Measurements from ENCODE around the gene TREML1.

The TREML1 gene

DNA sequence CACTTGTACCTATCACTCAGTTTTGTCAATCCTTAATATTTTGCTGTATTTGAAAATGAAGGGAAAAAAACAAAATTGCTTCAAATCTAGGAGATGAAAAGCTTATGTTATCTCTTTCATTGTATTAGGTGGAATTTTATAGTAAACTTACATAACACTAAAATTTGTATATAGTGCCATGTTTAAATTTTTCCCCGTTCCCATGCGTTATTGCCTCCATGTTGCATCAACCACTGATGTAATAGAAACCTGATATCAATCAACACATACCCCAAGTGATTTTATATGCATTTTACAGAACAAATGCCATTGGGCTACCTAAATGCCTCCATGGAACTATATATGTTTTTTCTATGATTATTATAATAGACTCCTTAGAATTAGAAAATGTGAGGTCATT is 23.5 kb upstream of the TREML1 start:
- no peak for DNase-seq

DNA sequence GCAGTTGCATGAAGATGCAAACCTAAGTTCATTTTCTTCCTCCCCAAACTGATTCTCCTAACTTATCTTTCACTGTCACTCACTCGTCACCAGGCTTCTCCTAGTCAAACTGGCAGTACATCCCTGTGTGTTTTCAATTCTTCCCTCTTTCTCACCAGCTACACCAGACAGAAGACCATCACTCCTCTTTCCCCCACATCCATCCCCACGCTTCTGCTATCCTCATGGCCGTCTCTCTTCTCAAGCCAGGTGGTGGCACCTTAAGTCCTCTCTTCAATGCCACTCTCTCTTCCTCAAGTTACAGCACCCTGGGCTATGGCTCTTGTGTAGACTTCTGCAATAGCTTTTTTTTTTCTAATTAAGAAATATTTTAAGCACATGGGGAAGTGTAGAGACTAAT is 23.1 kb upstream of the TREML1 start:
- no peak for DNase-seq

DNA sequence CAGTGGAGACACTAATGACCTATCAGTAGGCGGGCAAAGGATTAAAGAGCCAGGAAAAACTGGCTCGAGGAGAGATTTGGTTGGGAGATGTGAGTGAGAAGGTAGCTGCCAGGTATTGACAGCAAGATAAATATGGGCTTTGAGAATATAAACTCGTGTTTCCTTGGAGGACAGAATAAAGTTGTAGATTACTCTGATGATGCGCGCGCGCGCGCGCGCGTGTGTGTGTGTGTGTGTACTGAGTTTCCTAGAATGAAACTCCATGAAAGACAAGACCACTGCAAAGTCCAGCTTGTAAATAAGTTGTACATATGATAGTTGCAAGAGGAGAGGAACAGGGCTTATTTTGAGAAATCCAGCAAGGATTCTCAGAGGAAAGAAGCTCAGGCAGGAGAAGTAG is 22.0 kb upstream of the TREML1 start:
- DNase-seq, result no peak

DNA sequence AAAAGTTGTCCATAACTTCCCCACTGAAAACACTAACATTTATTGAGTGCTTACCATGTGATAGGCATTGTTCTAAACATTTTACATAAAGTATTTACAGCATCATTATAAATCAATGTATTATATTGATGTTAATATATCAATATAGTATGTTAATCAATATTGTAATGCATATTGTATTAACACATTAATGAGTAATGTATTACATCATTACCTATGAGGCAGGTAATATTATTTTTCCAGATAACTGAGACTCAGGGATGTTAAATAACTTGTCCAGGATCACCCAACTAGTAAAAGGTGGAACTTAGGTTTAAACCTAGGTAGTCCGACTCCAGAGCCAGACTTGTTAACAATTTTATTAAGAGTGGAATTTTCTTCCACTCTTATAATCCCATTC is 20.9 kb upstream of the TREML1 start:
- DNase-seq, result no peak

DNA sequence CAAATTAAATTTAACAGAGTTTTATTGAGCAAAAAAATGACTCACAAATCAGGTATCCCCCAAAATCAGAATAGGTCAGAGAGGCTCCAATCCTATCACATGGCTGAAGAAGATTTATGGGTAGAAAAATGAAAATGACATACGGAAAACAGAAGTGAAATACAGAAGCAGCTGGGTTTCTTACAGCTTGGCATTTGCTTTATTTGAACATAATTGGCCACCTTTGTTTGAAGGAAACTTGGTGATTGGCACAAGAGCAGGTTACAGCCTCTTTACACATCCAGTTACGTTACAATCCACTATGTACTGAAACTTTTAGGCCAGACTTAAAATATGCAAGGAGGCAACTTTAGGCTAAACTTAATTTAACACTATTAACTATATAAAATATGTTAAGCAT is 20.5 kb upstream of the TREML1 start:
- DNase-seq, result no peak

DNA sequence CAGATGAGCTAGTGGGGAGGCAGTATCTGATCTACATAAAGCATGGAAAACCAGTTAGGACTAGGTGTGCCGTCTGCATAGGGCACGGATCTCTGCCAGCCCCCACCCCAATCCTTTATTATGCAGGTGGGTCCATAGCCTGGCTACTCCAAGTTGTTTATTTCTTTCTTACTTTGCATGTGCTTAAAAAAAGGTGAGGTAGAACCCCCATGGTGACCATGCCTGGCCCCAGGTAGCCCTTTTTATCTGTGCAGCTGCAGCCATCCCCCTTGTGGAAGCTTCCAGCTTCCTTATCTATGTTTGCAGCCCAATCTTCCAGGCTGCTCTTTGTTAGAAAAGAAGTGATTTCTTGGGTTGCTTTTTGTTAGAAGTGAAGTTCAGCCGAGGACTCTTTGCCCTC is 17.8 kb upstream of the TREML1 start:
- DNase-seq, result no peak

DNA sequence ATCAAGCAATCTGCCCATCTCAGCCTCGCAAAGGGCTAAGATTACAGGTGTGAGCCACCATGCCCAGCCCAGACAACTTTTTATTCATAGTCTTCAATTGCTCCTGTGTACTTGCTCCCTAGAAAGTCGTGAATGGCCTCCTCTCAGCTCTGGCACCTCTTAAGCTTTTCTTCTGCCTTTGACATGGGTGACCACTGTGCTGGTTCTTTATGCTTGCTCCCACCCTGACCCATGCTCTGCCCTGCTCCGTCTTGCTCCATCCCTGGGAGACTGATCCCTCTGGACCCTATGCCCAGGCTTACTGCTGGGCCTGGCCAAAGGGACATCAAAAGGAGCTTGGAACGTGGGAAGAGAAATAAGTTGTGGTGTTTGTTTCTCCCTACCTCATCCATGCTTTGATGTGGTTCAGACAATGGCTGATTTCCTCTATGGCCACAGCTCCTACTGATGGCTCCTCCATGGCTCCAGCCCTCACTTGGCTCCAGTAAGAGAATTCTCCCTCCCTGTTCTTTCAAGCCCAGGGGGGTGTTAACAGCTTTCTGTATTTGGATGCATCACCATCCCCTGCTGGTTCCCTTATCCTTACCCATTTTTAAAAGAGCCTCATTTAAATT is 16.5 kb upstream of the TREML1 start:
- no peak for DNase-seq

DNA sequence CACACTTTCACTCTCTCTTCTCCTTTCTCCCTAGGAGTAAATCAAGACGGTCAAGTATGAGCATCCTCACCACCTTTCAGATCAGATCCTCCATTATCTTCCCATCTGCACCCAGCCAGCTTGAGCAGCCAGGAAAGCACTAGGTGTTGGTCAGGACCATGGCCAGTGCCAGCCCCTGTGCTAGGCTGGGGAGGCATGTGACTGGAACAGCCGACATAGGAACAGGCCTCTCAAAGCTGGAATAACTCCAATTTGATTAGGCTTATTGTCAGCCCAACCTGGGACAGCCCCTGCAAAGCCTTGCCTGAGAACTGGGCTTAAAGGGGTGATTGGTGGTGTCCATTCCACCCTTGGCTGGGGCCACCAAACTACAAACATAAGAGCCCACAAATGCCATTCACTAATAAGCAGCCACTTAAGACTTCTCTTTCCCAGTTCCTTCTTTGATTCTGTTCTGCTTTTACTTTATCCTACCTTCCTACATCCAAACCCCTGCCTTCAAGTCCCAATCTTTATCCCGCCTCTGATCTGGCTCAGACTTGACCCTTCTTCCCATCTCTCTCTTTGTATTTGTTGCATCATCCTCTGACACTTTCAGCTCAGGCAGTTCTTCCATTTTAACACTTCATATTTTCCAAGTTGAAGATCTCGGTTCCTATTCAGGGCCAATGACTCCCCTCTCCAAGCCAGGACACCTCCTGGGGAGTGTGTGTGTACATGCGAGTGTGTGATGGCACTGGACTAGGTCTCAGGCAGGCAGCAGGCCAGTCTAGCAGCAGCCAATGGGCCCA is 13.2 kb upstream of the TREML1 start:
- no peak for DNase-seq

DNA sequence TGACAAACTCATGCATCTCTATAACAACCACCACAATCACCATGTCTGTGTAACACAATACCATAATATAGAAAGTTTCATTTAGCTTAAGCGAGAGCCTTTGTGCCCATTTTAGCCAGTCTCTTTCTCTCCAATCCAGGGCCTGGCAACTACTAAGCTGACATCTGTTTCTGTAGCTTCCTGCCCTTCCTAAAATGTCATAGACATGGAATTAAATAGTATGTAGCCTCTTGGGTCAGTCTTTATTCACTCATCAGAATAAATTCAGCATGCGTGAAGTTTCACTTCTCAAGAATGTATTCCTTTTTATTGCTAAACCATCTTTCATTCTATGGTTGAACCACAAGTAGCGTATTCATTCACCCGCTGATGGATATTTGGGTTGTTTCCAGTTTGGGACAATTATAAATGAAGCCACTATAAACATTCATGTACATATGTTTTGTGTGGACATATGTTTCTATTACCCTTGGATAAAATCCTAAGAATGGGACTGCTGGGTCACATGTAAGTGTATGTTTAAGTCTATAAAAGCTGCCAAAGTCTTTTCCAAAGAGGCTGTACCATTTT is 10.5 kb upstream of the TREML1 start:
- no peak for DNase-seq

DNA sequence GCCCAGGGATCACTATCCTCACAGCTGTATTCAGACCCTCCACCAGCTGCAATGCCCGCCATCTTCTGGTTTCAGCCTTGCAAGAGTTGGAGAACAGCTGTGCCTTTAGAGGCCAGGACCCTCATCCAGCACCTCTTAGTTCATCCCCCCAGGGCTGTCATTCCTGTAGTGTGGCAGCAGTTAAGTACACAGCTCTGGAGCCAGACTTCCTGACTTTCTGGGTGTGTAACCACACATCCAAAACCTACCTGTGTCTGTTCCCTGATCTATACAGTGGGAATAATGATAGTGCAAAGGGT is 9.2 kb upstream of the TREML1 start:
- no peak for DNase-seq

DNA sequence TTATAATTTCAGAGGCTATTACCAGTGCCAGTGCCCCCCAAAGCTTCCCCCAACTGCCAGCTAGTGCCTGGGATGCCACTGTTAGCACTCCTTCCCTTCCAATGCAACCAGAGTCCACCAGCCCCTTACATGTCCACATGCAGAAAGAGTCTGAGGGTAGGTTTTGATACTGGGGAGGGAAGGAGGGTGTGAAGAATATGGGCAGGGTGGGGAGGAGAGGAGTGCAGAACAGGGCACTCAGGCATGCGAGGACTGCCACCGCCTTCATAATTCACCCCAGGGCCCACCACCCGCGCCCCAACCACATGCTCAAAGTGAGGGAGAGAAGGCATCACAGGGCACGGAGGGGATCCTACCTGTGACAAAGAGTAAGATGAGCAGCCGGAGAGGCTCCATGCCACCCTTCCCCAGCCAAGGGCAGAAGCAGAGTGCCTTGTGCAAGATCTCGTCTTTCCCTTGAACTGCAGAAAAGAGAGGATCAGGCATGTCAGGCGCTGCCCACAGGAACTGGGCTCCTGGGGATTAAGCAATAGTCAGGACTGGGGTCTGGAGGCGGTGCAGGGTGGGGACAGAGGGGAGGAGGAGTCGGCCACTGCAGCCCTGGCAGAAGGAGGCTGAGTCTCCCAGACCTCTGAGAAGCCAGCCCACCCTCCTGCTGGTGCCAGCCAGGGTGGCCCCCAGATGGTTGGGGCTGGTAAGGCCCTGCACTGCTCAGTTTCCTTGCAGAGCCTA is 8.7 kb upstream of the TREML1 start, which contains the start of gene TREM2:
TREM2 (minus strand) TSS at position 430 of the 732 bp plus-strand sequence; CDS start at position 396, 34 bp downstream.
- DNase-seq, result no peak

DNA sequence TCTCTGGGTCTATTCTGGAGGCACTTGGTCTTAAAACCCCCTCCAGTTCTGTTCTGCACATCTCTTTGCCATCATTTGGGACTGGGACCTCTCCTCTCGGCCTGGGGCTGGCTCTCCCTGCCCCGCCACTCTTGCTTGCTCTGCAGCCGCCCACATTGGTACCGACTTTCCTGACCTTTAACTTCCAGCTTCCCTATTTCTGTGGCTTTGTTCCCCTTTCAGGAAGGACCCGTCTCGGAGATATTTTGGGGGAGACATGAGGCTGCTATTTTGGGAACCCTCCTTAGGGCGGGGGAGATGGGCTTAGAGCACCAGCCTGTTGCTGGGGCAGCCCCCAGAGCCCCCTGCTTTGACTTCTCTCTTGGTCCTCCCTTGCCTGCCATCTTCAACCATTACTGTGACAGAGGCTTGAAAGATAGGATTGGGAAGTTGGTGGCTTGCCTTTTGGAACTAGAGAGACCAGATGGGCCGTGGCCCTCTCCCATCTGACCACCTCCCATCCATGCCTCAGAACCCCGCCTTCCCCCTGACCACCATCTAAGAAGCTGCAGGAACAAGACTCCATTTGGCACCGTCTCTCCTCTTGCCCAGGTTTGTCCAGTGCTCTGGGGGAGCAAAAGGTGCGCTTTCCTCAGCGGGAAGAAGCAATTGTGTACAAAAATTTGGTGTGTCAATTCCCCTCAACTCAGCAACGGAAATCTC is 7.9 kb upstream of the TREML1 start:
- DNase-seq, result no peak

DNA sequence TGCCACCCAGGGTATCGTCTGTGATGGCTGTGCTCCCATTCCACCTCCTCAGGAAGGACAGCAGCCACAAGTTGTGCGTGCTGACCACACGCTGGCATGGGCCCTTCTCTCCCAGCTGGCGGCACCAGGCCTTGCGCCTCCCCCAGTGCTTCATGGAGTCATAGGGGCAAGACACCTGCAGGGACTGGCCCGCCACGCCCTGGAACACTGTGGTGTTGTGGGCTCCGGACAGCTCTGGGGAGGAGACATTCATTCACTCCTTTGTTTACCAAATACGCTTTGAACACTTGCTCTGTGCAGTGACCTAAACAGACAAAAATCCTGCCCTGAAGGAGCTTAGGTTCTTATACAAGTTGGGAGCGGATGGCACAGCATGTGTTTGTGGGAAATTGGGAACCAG is 7.2 kb upstream of the TREML1 start:
- no peak for DNase-seq

DNA sequence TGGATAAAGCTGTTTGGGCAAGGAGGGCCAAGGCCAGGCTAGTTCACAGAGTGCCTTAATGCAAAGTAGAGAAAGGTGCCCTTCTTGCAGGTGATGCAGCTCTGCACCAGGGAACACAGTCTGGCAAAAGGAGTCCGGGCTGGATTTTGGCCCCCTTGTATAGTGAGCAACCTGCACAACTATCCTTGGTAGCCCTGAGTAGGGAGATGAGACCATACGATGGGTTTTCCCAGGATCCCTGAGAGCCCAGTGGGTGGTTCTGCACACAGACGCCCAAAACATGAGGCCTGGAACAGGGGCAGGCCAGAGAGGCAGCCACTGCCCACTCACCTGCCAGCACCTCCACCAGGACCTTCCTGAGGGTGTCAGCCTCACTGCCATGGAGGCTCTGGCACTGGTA is 6.8 kb upstream of the TREML1 start:
- no peak for DNase-seq

DNA sequence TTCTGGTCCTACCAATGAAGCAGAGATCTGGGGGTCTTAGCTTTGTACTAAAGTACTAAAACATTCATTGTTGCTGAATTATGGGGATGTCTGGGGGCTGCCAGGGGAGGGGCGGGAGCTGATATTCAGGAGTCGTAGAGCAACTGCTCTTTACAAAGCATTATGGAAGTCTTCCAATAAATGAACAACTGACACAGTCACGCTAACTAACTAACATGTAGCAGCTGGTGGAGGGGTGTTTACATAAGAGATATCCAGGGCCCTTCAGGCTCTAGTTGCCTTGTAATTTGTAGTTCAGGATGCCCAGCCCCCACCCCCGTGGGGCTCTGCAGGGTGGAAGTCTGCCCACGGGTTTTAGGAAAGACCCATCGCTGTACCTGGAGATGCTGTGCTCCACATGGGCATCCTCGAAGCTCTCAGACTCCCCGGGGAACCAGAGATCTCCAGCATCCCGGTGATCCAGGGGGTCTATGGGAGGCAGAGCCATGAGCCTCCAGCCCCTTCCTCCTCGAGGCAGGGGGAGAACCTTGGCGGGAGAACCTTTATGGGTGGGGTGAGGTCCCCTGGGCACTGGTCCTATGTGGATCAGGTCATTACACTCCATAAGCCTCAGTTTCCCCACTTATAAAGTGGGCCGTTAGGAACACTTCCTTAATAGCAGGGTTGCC is 5.4 kb upstream of the TREML1 start:
- DNase-seq, result no peak

DNA sequence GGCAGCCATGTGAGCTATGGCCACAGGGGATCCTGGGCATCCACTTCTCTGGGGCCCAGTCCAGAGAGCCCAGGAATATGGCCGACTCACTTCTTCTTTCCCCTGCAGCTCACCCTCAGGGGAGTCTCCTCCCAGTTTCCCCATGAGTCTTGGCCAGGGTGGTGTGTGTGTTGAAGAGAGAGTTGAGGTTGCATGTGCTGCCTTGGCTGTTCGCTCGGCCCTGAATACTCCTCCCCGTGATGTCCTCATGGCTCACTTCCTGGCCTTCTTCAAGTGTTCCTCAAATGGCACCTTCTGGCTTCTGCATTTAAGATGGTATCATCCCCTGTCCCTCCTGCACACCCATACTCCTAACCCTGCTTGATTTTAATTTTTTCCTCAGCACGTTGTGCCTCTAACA is 3.2 kb upstream of the TREML1 start:
- peak in 1 of 2 donors; percentile 51 for DNase-seq

DNA sequence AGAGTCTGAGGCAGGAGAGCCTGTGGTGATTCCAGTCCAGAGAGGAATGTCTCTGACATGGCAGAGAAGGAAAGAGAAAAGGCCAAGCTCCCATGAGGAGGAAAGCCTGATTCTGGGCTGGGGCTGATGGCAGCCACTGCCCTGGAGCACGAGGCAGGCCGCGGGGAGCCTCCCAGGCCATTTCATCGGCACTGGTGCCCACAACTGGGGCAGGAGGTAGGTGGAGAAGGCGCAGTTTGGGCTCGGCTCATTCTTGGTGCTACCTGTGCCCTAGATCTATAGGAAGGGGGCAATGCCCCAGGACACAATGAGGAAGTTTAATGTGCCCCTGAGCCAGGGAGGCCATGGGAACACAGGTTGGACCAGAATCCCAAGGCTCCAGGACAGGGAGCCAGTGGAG is 2.6 kb upstream of the TREML1 start:
- no peak for DNase-seq

DNA sequence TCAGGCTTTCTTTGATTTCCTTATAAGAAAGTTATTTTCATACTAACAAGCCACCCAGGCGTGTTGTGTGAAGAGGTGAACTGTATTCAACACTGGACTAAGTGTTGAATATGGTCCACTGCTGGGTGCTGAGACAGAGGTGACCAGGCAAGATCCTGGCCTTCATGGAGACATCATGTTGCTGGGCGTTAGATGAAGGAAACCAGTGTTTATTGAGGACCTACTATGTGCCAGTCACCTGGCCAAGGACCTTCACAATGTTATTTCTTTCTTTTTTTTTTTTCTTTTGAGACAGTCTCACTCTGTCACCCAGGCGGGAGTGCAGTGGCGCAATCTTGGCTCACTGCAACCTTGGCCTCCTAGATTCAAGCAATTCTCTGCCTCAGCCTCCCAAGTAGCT is 1.9 kb upstream of the TREML1 start:
- DNase-seq, result no peak

DNA sequence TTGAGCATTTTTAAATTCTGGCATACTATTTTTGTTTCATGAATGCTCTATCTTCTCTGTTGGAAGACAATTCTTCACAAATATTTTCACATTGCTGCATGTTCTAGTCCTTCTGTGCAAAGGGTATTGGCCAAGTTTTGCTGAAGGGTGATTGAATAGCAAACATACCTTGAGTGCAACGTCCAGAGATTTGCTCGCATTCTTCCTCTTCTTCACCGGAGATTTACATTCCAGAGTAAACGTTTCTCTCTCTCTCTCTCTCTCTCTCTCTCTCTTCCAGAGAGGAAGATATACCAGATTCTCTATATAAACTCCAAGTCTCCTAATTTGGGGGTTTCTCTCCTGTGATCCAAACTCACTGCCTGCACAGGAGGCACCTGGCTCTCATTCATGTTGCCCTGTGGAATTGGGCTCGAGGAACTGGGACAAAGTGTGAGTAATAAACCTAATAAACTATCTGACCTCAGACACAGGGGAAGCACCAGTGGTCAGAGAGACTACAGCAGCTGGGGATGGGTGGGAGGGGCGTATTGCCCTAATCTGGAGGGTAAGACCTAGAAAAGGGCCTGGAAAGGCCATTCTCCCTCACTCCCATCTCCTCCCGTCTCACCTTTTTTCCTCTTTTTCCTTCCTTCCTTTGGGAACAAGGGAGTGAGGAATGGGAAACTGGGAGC is 1.1 kb upstream of the TREML1 start:
- DNase-seq, result no peak

DNA sequence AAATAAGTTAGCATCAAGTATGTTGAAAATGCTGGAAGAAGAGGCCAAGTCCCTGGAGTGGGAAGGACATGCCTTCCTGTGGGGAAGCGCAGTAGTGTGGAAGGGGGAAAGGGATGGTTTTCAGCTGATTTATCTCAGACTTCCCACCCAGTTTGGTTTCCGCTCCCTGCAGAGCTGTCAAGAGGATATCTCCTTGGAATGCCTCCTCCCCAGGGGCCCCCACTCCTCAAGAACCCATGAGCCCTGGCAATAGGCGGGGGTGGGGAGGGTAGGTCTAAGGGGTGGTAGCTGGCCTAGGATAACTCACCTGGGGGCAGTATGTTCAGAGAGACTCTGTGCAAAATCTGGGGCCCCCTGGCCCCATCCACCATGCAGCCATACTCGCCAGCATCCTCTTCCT is 696 bp downstream of the TREML1 start:
- DNase-seq, result no peak

DNA sequence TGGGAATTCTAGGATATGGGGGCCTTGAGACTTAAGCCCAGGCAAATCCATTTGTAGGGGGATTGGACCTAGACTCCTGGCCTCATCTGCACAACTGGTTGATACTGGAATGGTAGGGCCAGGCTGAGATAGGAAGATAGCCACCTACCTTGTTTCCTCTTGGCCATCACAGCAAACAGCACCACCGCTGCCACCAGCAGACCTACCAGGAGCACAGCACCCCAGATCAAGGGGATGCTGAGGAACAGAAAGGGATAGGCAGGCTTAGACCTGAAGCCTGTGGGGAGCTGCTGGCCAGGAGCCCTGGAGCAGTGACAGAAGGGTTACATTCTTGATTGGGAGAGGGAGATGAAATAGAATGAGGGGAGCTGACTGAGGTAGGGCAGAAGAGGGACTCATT is 3.5 kb downstream of the TREML1 start:
- no peak for DNase-seq

DNA sequence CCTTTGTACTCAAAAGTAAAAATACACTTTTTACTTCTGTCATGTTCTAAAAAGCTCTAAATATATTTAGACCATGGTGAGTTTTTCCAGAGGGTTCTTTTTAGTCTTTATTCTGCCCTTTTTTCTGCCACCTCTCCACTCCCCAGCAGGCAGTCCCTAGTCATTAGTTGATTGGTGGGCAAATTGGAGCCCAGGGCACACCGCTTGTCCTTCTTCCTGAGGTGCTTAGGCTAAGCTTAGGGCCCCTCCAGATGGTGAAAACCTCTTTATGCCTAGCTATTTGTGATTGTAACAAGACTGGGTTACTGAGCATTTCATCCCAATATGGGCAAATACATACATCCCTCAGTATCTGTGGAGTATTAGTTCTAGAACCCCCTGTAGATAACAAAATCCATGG is 6.2 kb downstream of the TREML1 start:
- no peak for DNase-seq

Data from CD4-positive, alpha-beta T cell treated with Interleukin-1 beta for 1 hour (primary cell).